Transverse colon (tissue), 4 donors: ENCODE measurements around the gene SYK.

Experiments
- EP300 ChIP-seq: sonication (generic); formaldehyde crosslinking; IDR thresholded peaks from one replicate; pipeline ENCODE4 v1.6.1; 2017; ENCODE audit warnings: antibody characterized with exemption, low read depth
- POLR2A ChIP-seq: fragments of 450-650 bp; IDR thresholded peaks from one replicate; pipeline ENCODE4 v1.6.1; 2016; ENCODE audit warnings: antibody characterized with exemption, mild to moderate bottlenecking, moderate library complexity
- POLR2AphosphoS5 ChIP-seq, 3 donors: sonication (generic); formaldehyde crosslinking; IDR thresholded peaks; one replicate each; pipeline ENCODE4 v1.6.1; 2016; ENCODE audit warnings: antibody characterized with exemption in 3 of 3
- TF ChIP-seq, protein P1 (sequence below), 5 experiments: fragments of 200-600 bp in 3 of 5; fragments of 450-650 bp in 2 of 5; sonication (generic) in 3 of 5; IDR thresholded peaks; 1 replicate in 2 of 5; 2 replicates in 3 of 5; pipeline ENCODE4 v1.5.1; 2016 to 2017; ENCODE audit warnings: antibody characterized with exemption in 5 of 5, inconsistent platforms in 3 of 5, mild to moderate bottlenecking in 2 of 5, moderate library complexity in 1 of 5

DNA sequence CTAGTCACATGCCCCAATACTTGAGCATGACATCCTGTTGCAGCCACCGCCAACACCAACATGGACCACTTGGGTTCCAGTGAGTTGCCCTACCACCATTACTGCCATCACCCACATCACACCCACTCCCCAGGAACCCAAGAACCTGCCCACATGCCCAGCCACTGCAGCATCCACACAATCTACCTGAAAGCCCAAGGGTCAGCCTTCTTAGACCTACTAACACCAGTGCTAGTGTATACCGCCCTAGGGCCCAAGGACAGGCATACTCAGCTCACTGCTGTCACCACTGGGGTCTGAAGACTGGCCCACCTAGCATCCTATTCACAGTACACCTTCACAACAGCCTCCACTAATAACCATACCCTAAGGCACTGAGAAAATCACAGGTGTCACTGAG is 82.0 kb downstream of the SYK start:
- no peak for TF ChIP-seq EP300
- TF ChIP-seq, protein P1, sequence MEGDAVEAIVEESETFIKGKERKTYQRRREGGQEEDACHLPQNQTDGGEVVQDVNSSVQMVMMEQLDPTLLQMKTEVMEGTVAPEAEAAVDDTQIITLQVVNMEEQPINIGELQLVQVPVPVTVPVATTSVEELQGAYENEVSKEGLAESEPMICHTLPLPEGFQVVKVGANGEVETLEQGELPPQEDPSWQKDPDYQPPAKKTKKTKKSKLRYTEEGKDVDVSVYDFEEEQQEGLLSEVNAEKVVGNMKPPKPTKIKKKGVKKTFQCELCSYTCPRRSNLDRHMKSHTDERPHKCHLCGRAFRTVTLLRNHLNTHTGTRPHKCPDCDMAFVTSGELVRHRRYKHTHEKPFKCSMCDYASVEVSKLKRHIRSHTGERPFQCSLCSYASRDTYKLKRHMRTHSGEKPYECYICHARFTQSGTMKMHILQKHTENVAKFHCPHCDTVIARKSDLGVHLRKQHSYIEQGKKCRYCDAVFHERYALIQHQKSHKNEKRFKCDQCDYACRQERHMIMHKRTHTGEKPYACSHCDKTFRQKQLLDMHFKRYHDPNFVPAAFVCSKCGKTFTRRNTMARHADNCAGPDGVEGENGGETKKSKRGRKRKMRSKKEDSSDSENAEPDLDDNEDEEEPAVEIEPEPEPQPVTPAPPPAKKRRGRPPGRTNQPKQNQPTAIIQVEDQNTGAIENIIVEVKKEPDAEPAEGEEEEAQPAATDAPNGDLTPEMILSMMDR (IDR thresholded peaks at IDR 0.05): no peak
- TF ChIP-seq POLR2AphosphoS5 (IDR thresholded peaks at IDR 0.05): no peak
- TF ChIP-seq POLR2A: no peak
